GM21360 (cell line): ENCODE results near the gene MEGF10.

Experiments used
- ATAC-seq: cut with Tn5 transposase; IDR thresholded peaks from one replicate; pipeline ENCODE4 v1.9.1; 2021; ENCODE audit warnings: mild to moderate bottlenecking, moderate library complexity; ENCODE audit not compliant: unreplicated experiment

Gene MEGF10

DNA sequence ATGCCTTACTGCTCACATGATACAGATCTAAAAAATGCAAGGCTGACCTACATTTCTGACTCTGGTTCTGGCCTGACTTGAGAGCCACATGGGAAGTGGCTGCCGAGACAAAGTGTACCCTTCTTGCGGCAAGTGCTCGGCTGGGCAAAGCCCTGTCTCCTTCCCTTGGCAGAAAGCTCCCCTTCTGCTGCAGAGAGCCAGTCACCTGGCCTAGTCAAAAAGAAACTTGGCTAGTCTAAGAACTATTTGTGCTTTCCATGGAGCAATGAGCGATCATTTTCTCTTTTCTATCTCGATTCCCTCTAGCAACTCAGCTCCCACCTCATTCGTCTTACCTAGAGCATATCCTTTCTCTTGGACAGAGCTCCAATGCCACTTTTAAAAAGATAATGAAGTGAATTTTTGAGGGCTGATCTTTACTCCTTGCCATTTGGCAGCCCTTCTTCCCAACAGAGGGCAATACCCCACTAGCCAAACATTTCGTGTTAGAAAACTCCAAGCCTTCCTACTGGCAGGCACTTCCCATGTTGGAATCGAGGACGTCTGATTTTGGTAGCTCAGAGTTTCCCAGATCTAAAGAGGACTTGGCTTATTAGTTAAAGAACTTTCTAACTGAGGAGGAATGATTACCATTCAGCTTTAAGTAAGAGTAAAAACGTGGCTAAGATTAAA is 118.8 kb downstream of the MEGF10 start:
- no peak for ATAC-seq

DNA sequence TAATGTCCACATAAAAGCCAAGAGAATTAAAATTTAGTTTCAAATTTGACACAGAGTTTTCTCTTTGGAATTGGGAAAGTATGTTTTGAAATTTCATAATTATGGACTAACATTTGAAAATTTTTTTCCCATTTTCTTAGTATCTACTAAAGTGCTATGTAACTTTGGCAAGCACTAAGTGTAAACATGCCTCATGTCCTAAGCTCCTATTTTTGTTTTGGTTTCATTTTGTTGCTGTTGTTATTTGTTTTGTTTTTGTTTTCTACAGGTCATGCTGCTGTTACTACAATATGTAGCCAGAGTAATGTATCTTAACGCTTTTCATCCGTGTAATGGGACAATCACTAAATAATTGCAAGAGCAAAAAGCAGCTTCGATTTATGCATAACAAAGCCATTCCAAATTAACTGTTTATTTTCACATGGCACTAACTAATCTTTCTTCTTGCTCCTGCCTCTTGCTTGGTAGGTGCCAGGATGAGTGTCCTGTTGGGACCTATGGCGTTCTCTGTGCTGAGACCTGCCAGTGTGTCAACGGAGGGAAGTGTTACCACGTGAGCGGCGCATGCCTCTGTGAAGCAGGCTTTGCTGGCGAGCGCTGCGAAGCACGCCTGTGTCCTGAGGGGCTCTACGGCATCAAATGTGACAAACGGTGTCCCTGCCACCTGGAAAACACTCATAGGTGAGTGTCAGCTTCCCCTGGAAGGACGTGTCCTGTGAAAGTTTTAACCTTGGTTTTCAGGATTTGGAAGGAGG is 119.5 kb downstream of the MEGF10 start:
- ATAC-seq: no peak

DNA sequence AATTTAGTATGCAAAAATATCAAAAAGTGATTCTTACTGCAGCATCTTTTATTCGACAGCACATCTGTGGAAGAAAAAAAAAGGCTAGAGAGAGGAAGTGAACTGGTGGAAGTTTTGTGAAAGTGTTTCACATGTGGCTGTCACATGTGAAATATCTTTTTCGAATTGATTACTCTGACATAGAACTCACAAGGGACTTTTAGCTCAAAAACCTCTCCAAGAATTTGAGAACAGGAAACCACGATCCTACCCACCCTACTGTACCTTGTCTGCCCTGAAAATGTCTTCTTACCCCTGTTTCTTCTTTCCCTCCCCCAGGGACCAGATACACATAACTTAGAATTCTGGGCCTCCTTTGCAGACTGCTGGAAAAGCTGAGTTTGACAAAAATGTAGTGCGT is 120.4 kb downstream of the MEGF10 start:
- peak; percentile 78 for ATAC-seq

DNA sequence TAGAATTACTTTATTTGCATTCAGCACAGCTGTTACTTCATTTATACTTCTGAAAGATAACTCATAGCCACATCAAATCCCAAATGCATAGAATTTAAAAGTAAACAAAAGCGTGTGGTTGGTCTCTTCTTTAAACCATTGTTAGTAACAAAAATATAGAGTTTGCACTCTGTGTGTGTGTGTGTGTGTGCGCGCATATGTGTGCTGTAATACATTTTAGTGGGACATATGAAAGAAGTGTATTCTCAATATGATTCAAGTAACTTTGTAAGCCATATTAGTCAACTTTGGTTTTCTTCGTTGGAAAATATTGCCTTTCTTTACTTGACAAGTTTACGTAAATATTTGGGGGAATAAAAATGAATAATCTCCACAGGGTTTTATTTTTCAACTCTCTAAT is 120.8 kb downstream of the MEGF10 start:
- peak; percentile 6 for ATAC-seq

DNA sequence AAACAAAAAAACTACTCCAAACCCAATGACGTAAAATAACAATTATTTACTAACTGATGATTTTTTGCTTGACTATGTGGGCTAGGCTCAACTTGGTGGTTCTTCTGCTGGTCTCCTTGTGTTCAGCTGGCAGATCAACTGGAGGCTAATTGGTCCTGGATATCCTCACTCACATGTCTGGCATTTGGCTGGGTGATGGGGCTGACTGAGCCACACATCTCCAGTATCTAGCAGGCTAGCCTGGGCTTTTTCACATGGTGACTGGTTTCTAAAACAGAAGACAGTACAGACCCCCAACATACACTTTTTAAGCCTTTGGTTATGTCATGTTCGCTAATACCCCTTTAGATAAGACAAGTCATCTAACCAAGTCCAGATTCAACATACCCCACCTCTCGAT is 122.1 kb downstream of the MEGF10 start:
- no peak for ATAC-seq

DNA sequence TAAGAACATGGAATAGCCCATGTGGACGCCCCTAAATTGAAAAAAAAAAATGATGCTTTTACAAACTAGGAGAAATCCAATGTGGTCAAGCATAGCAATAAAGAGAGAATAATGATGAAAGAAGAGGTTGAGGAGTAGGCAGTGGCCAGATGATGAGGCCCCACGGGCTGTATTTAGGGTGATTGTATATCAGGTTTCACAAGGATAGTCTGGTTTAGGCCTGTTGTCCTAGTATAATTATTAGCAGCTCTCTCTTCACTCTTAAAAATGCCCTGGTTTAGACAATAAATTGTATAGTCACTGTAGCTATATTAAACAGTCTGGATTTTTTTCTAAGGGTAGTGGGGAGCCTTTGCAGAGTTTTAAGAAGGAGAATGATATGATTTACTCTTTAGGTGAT is 124.4 kb downstream of the MEGF10 start:
- no peak for ATAC-seq

DNA sequence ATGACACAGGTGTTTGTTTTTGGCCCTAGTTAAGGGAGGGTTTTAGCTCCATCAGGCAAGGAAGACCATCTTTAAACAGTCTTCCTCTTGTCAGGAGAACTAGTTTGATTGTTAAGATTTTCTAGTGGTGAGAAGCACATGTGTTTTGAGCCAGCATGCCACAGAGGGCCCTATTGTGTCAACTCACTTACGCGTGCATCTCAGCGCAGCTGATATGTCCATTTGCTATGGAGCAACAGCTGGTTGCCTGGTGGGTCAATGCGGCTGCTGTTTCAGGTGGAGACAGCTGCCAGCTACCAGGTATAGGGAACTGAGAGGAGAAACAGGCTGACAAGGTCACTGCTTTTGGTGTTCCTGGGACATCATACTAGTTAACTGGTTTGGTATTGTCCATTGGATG is 126.3 kb downstream of the MEGF10 start:
- ATAC-seq: no peak

DNA sequence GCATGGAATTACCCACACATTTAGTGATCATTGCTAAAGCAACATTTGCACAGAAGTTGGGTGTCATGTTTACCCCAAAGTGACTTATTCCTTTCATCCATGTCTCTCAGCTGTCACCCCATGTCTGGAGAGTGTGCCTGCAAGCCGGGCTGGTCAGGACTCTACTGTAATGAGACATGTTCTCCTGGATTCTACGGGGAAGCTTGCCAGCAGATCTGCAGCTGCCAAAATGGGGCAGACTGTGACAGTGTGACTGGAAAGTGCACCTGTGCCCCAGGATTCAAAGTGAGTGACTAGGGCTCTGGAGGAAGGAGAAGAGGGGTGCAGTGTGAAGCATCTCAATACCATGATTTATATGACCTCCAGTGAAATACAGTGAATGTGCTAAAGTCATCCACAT is 126.9 kb downstream of the MEGF10 start:
- no peak for ATAC-seq

DNA sequence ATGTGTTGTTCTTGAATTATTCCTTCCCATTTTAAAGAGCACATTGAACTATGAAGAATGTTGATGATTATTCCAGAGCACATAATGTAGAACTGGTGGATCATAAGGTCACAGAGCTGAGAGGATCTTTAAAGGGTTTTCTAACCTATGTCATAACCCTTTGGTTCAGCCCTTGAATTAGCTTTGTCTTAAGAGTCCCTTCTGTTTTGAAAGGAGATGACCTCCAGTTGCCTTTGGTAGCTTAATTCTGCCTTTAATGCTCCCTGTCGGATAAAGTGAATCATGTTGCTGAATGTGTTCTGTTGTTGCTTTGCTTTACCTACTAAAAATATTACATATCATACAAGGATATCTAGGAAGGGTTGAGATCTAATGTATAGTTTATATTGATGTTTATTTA is 127.8 kb downstream of the MEGF10 start:
- ATAC-seq: no peak

DNA sequence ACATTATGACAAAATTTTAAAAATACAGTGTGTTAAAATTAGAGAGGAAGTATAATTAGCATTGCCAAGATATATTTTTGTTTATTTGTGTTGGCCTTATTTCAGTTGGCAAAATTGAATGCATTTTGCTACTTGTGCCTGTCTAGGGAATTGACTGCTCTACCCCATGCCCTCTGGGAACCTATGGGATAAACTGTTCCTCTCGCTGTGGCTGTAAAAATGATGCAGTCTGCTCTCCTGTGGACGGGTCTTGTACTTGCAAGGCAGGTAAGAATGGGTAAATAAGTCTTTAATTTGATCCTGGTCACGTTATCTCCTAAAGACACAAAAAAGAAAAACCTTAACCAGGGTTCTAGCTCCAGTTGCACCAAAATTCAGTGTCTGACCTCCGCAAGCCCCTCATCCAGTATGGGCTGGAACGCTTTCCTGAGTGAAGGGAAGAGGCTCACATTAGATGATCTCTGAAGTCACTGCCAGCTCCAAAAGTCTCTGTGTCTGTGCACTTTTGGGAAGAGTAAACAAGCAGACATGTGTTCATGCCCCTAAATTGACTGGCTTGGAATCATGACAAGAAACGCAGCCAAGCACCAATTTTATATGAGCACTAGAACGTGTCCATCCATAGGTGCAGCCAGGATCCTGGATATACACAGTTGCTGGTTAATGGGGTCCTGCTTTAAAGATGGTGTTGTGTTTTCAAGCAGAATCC is 128.5 kb downstream of the MEGF10 start:
- no peak for ATAC-seq

DNA sequence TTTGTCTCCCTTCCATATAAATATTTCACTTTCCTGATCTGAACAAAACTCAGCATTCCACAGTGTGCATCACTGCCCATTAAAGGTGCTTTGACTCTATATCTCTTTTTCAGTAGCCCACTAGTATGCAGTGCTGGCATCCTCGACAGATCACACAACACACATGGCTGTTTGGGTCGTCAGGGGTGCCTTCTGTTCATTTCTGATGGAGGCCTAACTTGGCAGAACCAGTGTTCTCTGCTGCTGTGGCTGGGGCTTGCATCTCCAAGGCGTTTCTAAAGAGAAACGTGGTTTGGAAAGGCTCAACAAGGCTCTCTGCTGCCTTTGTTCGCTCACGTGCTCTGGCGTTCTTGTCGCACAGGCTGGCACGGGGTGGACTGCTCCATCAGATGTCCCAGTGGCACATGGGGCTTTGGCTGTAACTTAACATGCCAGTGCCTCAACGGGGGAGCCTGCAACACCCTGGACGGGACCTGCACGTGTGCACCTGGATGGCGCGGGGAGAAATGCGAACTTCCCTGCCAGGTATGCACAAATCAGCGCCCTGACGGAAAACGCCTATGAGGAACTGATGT is 129.2 kb downstream of the MEGF10 start:
- no peak for ATAC-seq

DNA sequence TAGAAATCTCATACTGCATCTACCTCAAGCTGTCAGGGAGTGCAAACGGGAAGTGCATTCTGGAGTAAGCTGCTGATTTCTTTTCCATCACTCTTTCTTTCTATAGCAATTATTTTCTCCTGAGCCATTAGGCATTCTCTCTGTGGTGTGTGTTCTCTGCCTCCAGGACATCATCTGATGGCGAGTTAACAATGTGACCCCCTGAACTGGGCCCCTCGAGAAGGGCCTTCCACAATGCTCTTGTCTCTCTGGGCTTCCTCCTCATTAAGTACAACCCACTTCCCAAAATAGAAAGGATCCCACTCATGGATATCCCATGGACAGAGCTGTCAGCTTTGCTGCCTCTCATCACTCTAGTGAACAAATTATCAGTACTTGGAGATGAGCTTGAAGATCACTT is 130.2 kb downstream of the MEGF10 start:
- no peak for ATAC-seq

DNA sequence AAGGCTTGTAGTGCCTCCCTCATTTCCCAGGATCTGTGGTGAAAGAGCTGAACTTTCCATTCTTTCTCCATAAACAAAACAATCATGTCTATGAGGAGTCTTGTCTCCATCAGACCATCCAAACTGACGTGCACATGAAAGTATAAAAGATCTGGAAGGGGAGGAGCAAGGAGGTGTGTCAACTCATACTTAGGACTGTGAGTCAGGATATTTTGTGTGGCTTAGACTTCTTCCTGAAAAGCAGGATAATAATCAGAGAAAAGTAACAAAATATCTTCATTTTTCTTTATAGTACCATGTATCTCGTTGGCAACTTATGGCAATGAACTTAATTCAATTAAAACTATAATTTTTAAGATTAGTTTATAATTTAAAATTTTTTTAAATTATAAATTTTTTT is 130.9 kb downstream of the MEGF10 start:
- ATAC-seq: no peak

DNA sequence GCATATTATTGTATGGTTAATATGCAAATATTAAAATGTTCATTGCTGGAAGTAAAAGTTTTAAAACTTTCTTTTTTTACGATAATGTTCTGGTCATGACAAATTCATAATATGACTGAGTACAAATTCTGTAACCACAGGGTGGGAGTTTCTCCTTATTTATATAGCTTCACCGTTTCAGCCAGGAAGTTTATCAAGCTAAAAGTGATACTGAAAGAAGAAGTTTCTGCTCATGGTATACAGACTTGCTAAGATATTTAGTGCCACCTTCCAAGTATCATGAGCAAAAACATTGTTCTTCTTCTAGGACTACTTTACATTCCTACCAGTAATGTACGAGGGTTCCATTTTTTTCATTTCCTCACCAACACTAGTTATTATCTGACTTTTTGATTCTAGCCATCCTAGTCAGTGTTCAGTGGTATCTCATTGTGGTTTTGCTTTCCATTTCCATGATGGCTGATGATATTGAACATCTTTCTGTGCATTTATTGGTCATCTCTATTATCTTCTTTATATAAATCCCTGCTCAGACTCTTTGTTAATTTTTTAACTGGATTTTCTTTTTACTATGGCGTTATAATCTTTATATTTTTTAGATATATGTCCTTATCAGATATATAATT is 132.7 kb downstream of the MEGF10 start:
- ATAC-seq: peak; percentile 79

DNA sequence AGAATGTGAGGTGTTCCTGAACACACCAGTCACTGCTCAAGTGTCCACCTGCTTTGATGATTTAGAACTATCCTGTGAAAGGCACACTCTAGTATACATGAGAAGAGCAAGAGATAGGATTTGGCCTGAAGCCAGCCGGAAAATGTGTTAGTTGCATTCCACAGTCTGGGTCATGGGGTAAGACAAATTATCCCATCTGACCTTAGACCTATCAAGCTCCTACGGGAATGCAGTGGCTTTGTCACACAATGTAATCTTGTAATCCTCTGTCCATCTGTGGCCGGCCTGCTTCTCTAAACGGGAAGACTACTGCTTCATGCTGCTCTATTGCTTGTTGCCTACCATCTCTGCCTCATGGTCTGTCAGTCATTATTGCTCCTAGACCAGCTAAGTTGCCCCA is 134.4 kb downstream of the MEGF10 start:
- no peak for ATAC-seq

DNA sequence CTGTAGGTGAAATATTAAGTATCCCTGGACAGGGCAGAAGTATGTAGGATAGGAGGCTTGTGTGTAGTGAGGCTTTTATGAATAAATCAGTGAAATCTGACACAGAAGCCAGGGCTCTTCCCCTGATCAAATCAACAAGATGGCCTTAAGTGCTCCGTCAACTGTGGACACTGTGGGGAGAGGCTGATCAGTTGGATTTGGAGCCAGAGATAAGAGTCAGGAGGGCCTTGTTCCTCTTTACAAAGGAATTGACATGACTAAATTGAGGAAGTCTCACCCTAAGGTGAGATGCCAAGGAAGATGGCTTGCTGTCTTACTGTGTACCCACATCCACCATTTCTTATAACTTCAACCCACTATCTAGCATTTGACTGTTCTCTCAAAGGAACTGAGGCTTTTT is 135.3 kb downstream of the MEGF10 start:
- no peak for ATAC-seq

DNA sequence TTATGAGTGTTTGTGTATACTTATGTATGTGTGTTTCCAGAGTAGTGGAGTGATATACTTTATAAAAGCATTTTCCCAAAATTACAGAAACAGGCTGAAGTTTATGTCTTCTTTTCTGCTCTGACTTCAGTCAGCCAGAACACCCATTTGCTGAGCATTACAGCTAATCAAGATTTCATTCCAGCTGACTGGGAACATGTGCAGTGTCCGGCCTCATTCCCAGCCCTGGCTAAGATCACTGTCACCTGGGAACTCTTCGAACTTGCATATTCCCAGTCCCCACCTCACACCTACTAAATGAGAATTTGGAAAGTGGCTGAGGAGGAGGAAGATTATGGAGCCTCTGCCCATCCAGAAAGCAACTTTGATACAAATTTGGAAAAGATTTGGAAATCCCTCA is 136.1 kb downstream of the MEGF10 start:
- ATAC-seq: no peak

DNA sequence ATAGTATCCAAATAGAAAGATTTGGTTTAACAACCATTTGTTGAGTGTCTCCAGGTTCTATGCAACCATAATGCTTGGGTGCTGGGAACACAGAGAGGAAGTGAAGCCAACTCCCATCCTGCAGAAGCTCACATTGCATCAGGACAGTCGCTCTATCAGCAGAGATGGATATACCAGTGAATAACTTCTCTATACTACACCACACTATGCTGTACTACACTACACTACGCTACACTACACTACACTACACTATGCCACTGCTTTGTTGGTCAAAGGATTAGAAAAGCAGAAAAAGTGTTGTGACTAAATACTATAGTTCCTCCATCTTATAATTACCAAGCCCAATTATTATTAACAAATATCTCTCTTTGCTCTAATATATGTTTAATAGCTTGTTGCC is 137.7 kb downstream of the MEGF10 start:
- ATAC-seq: no peak

DNA sequence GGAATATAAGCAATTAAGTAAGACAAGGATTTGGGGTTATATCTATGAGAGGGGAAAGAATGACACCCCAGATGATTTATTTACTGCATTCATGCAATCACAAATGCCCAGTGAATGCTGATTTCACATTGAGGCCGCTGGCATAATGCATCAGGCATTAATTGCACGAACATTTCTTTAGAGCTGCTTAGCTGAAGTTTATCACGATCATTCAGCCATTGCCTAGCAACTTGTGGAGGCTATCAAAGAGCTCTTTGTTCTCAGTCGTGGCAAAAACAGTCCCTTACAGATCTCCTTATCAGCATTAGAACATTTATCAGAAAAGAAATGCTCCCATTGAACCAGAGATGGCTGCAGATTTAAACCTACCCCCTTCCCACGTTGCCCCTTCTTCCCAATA is 138.2 kb downstream of the MEGF10 start:
- ATAC-seq: no peak

DNA sequence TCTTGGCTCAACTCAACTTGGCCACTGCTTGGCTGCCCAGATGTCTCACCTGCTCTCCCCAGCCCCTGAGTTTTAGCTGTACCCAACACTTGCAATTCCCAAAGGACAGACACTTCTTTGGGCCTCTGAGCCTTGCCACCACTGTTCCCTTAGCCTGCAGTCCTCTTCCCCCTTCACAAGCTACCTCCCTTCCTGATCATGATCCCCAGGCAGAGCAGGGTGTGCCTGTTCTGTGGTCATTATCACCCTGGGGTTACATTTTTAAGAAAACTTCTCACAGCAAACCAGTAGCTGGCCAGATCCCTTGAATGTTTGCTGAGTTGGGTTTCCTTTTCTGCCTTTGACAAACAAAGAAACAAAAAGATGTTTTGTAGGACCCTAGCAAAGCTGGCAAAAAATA is 139.3 kb downstream of the MEGF10 start:
- ATAC-seq: no peak

DNA sequence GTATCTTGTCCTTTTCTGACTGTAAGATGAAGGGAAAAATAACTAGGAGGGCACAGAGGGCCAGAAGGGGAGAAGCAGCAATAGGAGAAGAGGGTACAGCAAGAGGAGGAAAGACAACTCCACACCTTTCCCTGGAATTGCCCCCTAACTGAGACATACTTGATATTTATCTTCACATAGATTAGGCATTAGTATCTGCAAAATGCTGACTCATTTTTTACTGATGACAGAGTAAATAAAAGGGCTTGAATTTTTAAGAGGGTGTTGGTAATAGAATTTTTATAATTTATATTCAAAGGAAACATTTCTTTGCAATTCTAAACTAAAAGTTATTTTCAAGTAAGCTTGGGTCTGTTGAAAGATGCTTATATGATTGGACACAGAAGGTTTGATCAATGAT is 140.0 kb downstream of the MEGF10 start:
- no peak for ATAC-seq
